Dendritic cell treated with granulocyte-macrophage colony-stimulating factor and Interleukin-4, amounts not matched to agents 40 ng/mL and 50 ng/mL, for 4 days (primary cell): ENCODE data around the gene RYK.

Source experiments
- H3K27ac Mint-ChIP-seq: one replicate; pipeline ENCODE4 v1.8.0; 2022; ENCODE audit warnings: mild to moderate bottlenecking, mixed read lengths
- H3K27me3 Mint-ChIP-seq: one replicate; pipeline ENCODE4 v1.8.0; 2022; ENCODE audit warnings: mild to moderate bottlenecking, mixed read lengths
- H3K36me3 Mint-ChIP-seq: one replicate; pipeline ENCODE4 v1.8.0; 2022; ENCODE audit warnings: low read depth, mixed read lengths
- H3K4me1 Mint-ChIP-seq: one replicate; pipeline ENCODE4 v1.8.0; 2022; ENCODE audit warnings: low read depth, mixed read lengths
- H3K4me3 Mint-ChIP-seq: one replicate; pipeline ENCODE4 v1.8.0; 2022; ENCODE audit warnings: mild to moderate bottlenecking, moderate library complexity, mixed read lengths
- H3K9me3 Mint-ChIP-seq: one replicate; pipeline ENCODE4 v1.8.0; 2022; ENCODE audit warnings: mixed read lengths
- intact Hi-C: fragments of 100-400 bp; cut with micrococcal nuclease; formaldehyde crosslinking; loops from one replicate; pipeline ENCODE4 v1.15.0; 2022

RYK gene

DNA sequence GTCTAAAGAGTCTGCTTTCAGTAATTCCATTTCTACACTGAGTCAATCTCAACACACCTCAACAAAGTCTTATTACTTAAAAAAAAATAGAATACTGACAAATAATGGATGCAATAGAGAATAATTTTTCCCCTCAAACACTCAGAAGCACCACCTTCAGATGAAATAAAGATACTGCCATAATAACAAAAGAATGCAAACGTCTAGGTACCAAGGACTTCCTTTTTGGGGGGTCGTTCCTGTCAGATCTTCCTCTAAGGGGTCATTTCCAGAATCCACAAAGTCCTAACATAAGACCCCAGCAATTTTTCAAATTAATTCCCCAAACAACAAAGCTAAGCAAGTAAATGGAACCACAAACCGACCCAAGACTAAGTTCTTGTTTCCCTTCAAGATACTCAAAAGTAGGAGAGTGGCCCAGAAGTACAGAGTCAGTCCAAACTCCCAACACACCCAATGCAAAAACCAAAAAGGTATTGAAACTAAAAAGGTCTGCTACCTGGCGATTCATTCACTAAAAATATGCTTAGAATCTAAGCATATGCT is 1.3 kb downstream of the RYK start:
- H3K4me1 Mint-ChIP-seq: peaks cover 80% of the 10 kb centered on the region
- intact Hi-C loops: no loop called here

DNA sequence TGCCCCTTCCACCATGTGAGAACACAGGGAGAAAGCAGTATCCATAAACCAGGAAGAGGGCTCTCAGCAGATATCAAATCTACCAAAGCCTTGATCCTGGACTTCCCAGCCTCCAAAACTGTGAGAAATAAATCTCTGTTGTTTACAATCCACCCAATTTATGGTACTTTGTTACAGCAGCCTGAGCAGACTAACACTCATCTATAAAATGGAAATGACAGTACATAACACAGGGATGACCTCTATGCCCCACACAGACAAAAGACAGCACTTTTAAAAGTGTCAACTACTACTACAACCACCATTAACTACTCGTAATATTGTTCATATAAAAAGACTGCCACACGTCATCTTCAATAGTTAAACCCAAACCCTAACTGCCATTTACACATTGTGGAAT is 5.7 kb downstream of the RYK start:
- no peak overlapping the region for H3K4me3 Mint-ChIP-seq
- intact Hi-C loops: no loop called here
- peaks cover 67% of the 10 kb centered on the region for H3K4me1 Mint-ChIP-seq
- H3K9me3 Mint-ChIP-seq: no peaks in the 10 kb centered on the region
- H3K27me3 Mint-ChIP-seq: no peaks in the 10 kb centered on the region
- peaks cover 11% of the 10 kb centered on the region for H3K36me3 Mint-ChIP-seq
- H3K27ac Mint-ChIP-seq: no peak overlapping the region

More for the DNA sequence above, 1.3 kb downstream of the RYK start:
- peak overlapping the region; percentile 75 for H3K27ac Mint-ChIP-seq
- peak overlapping the region; percentile 81 for H3K4me3 Mint-ChIP-seq
- no peaks in the 10 kb centered on the region for H3K9me3 Mint-ChIP-seq
- H3K36me3 Mint-ChIP-seq: peaks cover 14% of the 10 kb centered on the region
- H3K27me3 Mint-ChIP-seq: peaks cover 2% of the 10 kb centered on the region

DNA sequence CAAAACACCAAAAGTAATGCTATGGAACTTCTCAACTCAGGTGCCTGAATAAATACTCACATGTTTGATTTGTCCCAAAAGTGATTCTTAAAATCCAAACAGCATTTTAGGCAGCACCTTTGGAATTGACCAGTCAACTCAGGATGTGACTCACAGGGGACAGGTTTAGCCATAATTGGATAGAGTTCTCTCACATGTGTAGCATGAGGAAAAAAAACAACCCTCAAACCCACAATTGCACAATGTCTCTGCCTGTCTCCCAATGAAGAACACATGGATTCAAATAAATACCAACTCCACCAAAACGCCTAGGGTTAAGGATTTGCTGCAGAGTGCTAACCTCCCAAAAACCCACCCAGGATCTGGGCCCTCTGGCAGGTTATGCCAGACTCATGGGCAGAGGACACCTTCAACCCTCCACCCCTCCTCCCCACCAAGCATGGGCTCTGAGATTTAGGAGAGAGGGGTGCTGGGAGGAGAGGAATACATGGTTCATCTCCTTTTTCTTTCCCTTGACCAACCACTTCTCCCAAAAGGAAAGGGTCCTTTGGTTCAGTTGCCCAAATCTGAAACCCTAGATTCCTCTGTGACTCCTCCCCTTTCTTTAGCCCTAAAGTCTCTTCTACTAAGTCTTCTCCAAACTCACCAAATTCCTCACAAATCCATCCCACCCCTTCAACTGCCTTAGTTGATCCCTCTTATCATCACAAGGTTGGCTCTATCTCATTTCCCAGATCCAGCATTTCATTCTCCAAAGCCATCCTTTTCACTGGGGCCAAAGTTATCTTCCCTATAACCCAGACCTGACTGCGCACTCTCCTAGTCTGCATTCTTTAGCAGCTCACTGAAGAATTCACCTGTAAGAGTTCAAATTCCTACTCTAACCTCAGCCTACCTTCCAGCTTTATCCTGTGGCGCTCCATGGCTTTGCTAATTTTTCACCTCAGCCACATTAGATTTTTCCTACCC is 7.7 kb downstream of the RYK start:
- Mint-ChIP-seq H3K4me1 (peaks cover 68% of the 10 kb centered on the region), H3K27ac (no peak overlapping the region), H3K9me3 (no peaks in the 10 kb centered on the region), H3K4me3 (no peak overlapping the region), H3K27me3 (no peaks in the 10 kb centered on the region), H3K36me3 (peaks cover 8% of the 10 kb centered on the region)
- intact Hi-C loops: no loop called here

DNA sequence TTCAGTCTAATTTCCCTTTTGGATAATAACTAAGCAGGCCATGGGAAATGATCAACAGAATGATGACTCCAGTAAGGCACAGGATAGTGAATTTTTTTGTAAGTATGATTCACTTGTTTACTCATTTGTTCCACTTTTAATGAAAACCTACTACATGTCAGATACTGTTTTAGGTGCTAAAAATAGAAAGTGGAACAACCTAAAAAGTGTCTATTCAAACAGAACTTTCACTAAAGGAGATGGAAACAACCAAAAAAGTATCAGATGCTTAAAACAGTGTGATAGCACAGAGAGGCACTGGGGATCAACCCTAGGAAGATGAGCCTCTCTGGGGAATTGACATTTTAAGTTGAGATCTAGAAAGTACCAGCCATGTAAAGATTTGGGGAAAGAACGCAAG is 11.1 kb downstream of the RYK start:
- intact Hi-C loops: loop anchor here (10.0 kb wide), 1 partner anchor 55 kb away; no protein-coding TSS in a partner anchor
- Mint-ChIP-seq H3K27me3 (no peaks in the 10 kb centered on the region), H3K27ac (no peak overlapping the region), H3K36me3 (no peaks in the 10 kb centered on the region), H3K4me3 (no peak overlapping the region), H3K9me3 (no peaks in the 10 kb centered on the region), H3K4me1 (peaks cover 67% of the 10 kb centered on the region)

DNA sequence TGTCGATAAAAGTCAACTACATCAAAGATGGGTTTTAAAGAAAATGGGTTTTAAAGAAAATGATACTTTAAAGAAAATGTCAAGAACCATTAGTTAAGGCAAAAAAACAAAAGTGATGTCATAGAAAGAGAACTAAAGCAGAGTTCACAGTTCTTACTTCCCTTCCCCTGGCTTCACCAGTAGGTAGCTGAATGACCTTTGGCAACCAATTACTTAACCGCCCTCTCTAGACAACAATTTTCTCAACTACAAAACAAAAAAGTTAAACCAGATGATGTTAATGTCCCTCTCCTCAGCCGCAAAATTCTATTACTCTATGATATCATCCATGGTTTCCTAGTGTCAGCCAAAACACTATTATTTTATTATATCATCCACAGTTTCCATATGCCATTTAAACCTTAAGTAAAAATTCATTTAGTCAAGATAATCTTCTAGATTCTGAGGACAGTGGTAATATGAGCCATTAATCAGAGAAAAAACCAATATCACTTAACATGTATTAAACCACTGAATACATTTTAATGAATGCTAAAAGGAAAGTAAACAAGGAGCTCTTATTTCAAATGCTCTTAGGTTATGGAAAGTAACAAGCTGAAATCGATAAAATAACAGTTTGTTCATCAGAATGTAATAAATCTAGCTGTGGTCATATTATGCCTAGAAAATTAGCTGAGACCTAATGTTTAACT is 13.1 kb downstream of the RYK start:
- intact Hi-C loops: loop anchor here (10.0 kb wide), 1 partner anchor 57 kb away; no protein-coding TSS in a partner anchor
- no peak overlapping the region for H3K27ac Mint-ChIP-seq
- no peak overlapping the region for H3K4me3 Mint-ChIP-seq
- H3K36me3 Mint-ChIP-seq: no peaks in the 10 kb centered on the region
- H3K4me1 Mint-ChIP-seq: peaks cover 54% of the 10 kb centered on the region
- H3K27me3 Mint-ChIP-seq: no peaks in the 10 kb centered on the region
- H3K9me3 Mint-ChIP-seq: no peaks in the 10 kb centered on the region

DNA sequence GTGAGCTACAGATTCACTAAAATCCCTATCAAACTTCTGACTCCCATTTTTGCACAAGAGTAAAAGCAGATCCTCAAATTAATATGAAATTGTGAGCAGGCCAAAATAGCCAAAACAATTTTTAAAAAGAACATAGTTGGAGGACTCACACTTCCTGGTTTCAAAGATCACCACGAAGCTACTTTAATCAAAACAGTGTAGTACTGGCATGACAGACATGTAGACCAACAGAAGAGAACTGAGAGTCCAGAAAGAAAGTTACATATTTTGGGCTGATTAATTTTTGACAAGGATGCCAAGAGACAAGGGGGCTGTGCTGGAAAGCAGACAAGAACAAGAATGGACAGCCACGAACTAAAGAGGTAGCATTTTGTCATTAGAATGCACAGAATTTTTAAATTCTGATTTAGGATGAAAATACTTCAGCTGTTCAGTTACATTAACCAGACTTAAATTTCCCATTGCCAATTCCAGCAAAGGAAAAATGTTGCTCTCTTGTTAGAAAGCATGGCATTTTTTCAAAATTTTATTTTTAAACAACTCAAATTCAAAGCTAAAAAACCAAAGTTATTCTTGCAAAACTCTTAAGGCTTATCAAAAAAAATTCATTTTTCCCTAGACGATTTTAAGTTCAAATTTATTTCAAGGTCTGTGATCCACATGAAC is 14.0 kb downstream of the RYK start:
- Mint-ChIP-seq H3K9me3 (no peaks in the 10 kb centered on the region), H3K27ac (peak overlapping the region; percentile 26), H3K4me3 (no peak overlapping the region), H3K27me3 (no peaks in the 10 kb centered on the region), H3K36me3 (no peaks in the 10 kb centered on the region), H3K4me1 (peaks cover 61% of the 10 kb centered on the region)
- intact Hi-C loops: loop anchor here (10.0 kb wide), 1 partner anchor 58 kb away; no protein-coding TSS in a partner anchor

DNA sequence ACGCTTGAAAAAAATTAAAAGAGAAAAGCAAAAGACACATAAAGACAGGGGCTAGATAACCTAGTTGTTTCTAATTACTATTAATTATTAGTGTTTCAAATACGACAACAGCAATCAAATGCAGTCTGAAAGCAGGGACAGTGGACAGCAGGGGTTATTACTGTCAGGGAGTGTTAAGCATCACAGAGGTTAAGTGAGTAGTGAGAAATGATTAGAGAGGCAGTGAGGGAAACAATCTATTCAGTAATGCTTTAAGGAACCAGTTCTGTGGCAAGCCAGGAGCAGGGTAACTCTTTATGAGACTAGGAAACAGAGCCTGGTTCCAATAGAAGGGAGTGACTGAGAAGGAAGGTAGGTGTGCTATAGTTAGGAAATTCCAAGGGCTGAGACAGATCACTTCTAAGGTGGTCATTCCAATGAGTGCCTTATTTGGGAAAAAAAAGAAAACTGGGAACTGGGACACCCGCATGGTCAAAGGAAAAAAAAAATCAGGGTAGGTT is 15.0 kb downstream of the RYK start:
- no peak overlapping the region for H3K4me3 Mint-ChIP-seq
- no peaks in the 10 kb centered on the region for H3K9me3 Mint-ChIP-seq
- intact Hi-C loops: loop anchor here (10.0 kb wide), 1 partner anchor 59 kb away; no protein-coding TSS in a partner anchor
- H3K36me3 Mint-ChIP-seq: no peaks in the 10 kb centered on the region
- H3K27me3 Mint-ChIP-seq: no peaks in the 10 kb centered on the region
- peaks cover 65% of the 10 kb centered on the region for H3K4me1 Mint-ChIP-seq
- H3K27ac Mint-ChIP-seq: peak overlapping the region; percentile 26

DNA sequence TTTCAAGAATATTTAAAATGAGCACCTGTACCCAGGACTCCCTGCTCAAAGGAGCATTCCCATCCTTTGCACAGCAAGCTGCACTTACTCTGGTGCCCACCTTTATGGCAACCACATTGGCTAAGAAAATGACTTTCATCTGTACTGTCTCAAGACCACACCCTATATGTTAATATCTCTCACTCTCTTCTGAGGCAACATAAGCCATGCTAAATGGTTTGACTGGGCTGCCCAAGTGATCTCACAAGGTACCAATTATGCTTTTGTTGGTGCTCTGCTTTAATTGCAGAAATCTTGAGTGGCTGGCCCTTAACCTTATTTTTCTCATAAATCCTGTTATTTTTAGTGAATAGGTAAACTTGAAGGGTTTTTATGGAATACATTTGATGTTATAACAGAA is 17.7 kb downstream of the RYK start:
- H3K4me3 Mint-ChIP-seq: no peak overlapping the region
- intact Hi-C loops: loop anchor here (10.0 kb wide), 1 partner anchor 62 kb away; no protein-coding TSS in a partner anchor
- peaks cover 4% of the 10 kb centered on the region for H3K36me3 Mint-ChIP-seq
- no peak overlapping the region for H3K27ac Mint-ChIP-seq
- peaks cover 46% of the 10 kb centered on the region for H3K4me1 Mint-ChIP-seq
- peaks cover 4% of the 10 kb centered on the region for H3K9me3 Mint-ChIP-seq
- H3K27me3 Mint-ChIP-seq: no peaks in the 10 kb centered on the region

DNA sequence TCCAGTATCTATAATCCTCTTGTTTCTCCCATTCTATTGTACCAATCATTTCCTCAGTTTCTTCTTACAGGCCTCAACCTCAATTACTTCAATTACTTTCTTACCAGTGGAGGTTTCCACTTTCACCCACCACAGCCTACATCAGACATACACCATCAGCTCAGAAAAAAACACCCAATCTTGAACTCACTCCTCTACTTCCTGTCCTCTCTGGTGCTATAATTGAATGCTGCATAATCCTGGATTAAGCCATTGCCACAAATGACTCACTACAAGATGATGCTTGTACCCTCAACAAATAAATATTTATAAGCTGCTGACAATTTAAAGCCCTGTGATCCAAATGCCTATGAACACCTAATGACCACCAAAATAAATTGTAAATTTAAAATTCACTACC is 18.5 kb downstream of the RYK start:
- Mint-ChIP-seq H3K27me3 (no peaks in the 10 kb centered on the region), H3K4me3 (no peak overlapping the region), H3K4me1 (peaks cover 42% of the 10 kb centered on the region), H3K9me3 (peaks cover 7% of the 10 kb centered on the region), H3K36me3 (peaks cover 6% of the 10 kb centered on the region), H3K27ac (no peak overlapping the region)
- intact Hi-C loops: loop anchor here (10.0 kb wide), 1 partner anchor 63 kb away; no protein-coding TSS in a partner anchor

DNA sequence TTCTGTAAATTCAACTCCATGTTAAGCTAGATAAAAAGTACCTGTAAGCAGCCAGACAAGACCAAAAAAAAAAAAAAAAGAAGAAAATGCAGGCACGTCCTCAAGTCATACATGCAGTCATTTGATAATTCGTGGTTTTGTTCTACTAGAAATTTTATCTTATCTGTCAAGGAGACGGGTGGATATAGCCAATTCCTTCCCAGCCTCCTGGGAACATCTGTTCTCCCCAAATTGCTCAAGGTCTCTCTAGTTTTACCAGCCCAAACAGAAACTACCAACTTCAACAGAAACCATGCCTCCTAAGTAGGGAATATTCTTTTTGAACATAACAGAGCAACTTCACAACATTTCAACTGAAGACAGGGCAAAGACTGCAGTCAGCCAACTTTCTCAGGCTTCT is 19.5 kb downstream of the RYK start:
- intact Hi-C loops: loop anchor here (10.0 kb wide), 1 partner anchor 64 kb away; no protein-coding TSS in a partner anchor
- Mint-ChIP-seq H3K27ac (no peak overlapping the region), H3K9me3 (peaks cover 7% of the 10 kb centered on the region), H3K27me3 (no peaks in the 10 kb centered on the region), H3K4me1 (peaks cover 32% of the 10 kb centered on the region), H3K36me3 (peaks cover 6% of the 10 kb centered on the region), H3K4me3 (no peak overlapping the region)

DNA sequence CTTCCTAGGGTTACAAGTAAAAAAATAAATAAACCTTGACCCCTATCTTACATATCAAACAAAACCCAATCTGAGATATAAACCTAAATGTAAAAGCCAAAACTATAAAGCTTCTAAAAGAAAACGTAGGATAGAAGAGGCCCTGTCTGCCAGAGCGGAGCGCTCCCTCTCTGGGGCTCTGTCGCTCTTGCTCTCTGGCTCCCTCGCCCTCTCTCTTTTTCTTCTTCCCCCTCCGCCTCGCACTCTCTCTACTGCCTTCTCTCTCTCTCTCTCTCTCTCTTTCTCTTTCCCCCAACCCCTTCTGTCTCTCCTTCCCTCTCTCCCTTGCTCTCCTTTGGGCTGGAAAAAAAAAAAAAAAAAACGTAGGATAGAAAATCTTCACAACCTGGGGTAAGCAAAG is 21.6 kb downstream of the RYK start:
- intact Hi-C loops: no loop called here
- Mint-ChIP-seq H3K9me3 (peaks cover 7% of the 10 kb centered on the region), H3K4me1 (peaks cover 22% of the 10 kb centered on the region), H3K27me3 (no peaks in the 10 kb centered on the region), H3K4me3 (no peak overlapping the region), H3K36me3 (peaks cover 6% of the 10 kb centered on the region), H3K27ac (no peak overlapping the region)

DNA sequence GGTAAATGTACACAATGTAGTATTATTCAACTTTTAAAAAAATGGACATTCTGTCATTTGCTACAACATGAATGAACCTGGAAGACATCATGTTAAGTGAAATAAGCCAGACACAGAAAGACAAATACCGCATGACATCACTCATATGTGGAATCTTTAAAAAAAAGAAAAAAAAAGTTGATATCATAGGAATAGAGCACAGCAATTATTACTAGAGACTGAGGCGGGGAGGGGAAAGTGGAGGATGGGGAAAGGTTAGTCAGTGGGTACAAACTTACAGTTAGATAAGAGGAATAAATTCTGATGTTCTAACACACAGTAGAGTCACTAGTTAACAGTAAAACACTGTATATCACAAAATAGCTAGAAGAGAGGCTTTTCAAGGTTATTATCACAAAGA is 22.2 kb downstream of the RYK start:
- H3K27me3 Mint-ChIP-seq: no peaks in the 10 kb centered on the region
- no peak overlapping the region for H3K27ac Mint-ChIP-seq
- peaks cover 25% of the 10 kb centered on the region for H3K4me1 Mint-ChIP-seq
- peaks cover 7% of the 10 kb centered on the region for H3K9me3 Mint-ChIP-seq
- peaks cover 6% of the 10 kb centered on the region for H3K36me3 Mint-ChIP-seq
- intact Hi-C loops: no loop called here
- H3K4me3 Mint-ChIP-seq: no peak overlapping the region

DNA sequence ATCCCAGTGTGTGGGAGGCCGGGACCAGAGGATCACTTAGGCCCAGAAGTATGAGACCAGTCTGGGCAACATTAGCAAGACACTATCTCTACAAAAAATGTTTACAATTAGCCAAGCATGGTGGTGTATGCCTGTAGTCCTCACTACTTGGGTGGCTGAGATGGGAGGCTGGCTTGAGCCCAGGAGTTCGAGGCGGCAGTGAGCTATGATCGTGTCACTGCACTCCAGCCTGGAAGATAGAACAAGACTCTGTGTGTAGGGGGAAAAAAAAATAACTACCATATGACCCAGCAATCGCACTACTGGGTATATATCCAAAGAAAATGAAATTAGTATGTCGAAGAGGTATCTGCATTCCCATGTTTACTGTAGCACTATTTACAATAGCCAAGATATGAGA is 22.6 kb downstream of the RYK start:
- Mint-ChIP-seq H3K27ac (no peak overlapping the region), H3K9me3 (peaks cover 7% of the 10 kb centered on the region), H3K27me3 (no peaks in the 10 kb centered on the region), H3K4me3 (no peak overlapping the region), H3K4me1 (peaks cover 25% of the 10 kb centered on the region), H3K36me3 (peaks cover 6% of the 10 kb centered on the region)
- intact Hi-C loops: no loop called here
